ENCODE data around the gene RSPRY1. TPM values are rescaled to one million over a fixed set of nuclear protein-coding genes. Genes with fewer than 3 reads are reported as not detected.

The RSPRY1 gene
- total RNA-seq, 1 donor from 2014 or later: 14.0 TPM

- Histone ChIP-seq H3K36me3 (peaks cover 77% of the 10 kb centered on the region), H3K9me3 (replicated peaks) (no peaks in the 10 kb centered on the region), H3K27ac (replicated peaks) (no peak overlapping the region), H3K27me3 (ENCODE audit: low read depth) (no peaks in the 10 kb centered on the region), H3K4me1 (peaks cover 26% of the 10 kb centered on the region), H3K4me3 (no peak overlapping the region)
- no peak for DNase-seq
- intact Hi-C loops (cut with micrococcal nuclease): loop anchor here (5.0 kb wide), 1 partner anchor 83 kb away; no protein-coding TSS in a partner anchor
- TF ChIP-seq CTCF (IDR thresholded peaks at IDR 0.05; ENCODE audit: borderline replicate concordance): no peak
Observed at GRCh38 chr16:57165483-57165882, 20.6 kb upstream of the RSPRY1 start.

- no peak for DNase-seq
- Histone ChIP-seq H3K27me3 (ENCODE audit: low read depth) (no peaks in the 10 kb centered on the region), H3K4me1 (peaks cover 22% of the 10 kb centered on the region), H3K36me3 (peaks cover 77% of the 10 kb centered on the region), H3K27ac (replicated peaks) (no peak overlapping the region), H3K9me3 (replicated peaks) (no peaks in the 10 kb centered on the region), H3K4me3 (no peak overlapping the region)
- intact Hi-C loops (cut with micrococcal nuclease): loop anchor here (5.0 kb wide), 1 partner anchor 84 kb away; no protein-coding TSS in a partner anchor
- no peak for TF ChIP-seq CTCF (IDR thresholded peaks at IDR 0.05; ENCODE audit: borderline replicate concordance)
Observed at GRCh38 chr16:57165938-57166337, 20.2 kb upstream of the RSPRY1 start.

- no peak for TF ChIP-seq CTCF (IDR thresholded peaks at IDR 0.05; ENCODE audit: borderline replicate concordance)
- no peaks in the 10 kb centered on the region for H3K27me3 ChIP-seq (ENCODE audit: low read depth)
- H3K27ac ChIP-seq (replicated peaks): peak overlapping the region; percentile 40
- H3K4me1 ChIP-seq: peaks cover 22% of the 10 kb centered on the region
- H3K9me3 ChIP-seq (replicated peaks): no peaks in the 10 kb centered on the region
- intact Hi-C loops (cut with micrococcal nuclease): loop anchor here (5.0 kb wide), 1 partner anchor 84 kb away; no protein-coding TSS in a partner anchor
- DNase-seq: no peak
- H3K36me3 ChIP-seq: peaks cover 77% of the 10 kb centered on the region
- H3K4me3 ChIP-seq: no peak overlapping the region
Observed at GRCh38 chr16:57166451-57166850, 19.7 kb upstream of the RSPRY1 start.

GRCh38 chr16:57166951-57167350 lies 19.2 kb upstream of the RSPRY1 start:
- intact Hi-C loops (cut with micrococcal nuclease): loop anchor here (5.0 kb wide), 1 partner anchor 85 kb away; no protein-coding TSS in a partner anchor
- DNase-seq: no peak
- H3K36me3 ChIP-seq: peaks cover 77% of the 10 kb centered on the region

GRCh38 chr16:57167538-57167937 lies 18.6 kb upstream of the RSPRY1 start:
- intact Hi-C loops (cut with micrococcal nuclease): loop anchor here (5.0 kb wide), 1 partner anchor 85 kb away; no protein-coding TSS in a partner anchor

More at GRCh38 chr16:57166951-57167350, 19.2 kb upstream of the RSPRY1 start:
- Histone ChIP-seq H3K4me3 (no peak overlapping the region), H3K9me3 (replicated peaks) (no peaks in the 10 kb centered on the region), H3K27me3 (ENCODE audit: low read depth) (no peaks in the 10 kb centered on the region), H3K4me1 (peaks cover 22% of the 10 kb centered on the region), H3K27ac (replicated peaks) (peak overlapping the region; percentile 40)
- no peak for TF ChIP-seq CTCF (IDR thresholded peaks at IDR 0.05; ENCODE audit: borderline replicate concordance)

More at GRCh38 chr16:57167538-57167937, 18.6 kb upstream of the RSPRY1 start:
- H3K27me3 ChIP-seq (ENCODE audit: low read depth): no peaks in the 10 kb centered on the region
- H3K4me1 ChIP-seq: peaks cover 22% of the 10 kb centered on the region
- peaks cover 77% of the 10 kb centered on the region for H3K36me3 ChIP-seq
- DNase-seq: no peak
- H3K27ac ChIP-seq (replicated peaks): peak overlapping the region; percentile 40
- TF ChIP-seq CTCF (IDR thresholded peaks at IDR 0.05; ENCODE audit: borderline replicate concordance): no peak
- H3K9me3 ChIP-seq (replicated peaks): no peaks in the 10 kb centered on the region
- H3K4me3 ChIP-seq: no peak overlapping the region

Measured in left ventricle myocardium inferior (tissue), 1 donor.